Endothelial cell of hepatic sinusoid (primary cell): ENCODE results near the gene NHEJ1.

ENCODE experiments used
- in situ Hi-C: cut with HindIII; loops from 2 replicates; pipeline ENCODE4 v1.10.0; 2017; ENCODE audit warnings: low sequenced_read_pairs

Gene NHEJ1

DNA sequence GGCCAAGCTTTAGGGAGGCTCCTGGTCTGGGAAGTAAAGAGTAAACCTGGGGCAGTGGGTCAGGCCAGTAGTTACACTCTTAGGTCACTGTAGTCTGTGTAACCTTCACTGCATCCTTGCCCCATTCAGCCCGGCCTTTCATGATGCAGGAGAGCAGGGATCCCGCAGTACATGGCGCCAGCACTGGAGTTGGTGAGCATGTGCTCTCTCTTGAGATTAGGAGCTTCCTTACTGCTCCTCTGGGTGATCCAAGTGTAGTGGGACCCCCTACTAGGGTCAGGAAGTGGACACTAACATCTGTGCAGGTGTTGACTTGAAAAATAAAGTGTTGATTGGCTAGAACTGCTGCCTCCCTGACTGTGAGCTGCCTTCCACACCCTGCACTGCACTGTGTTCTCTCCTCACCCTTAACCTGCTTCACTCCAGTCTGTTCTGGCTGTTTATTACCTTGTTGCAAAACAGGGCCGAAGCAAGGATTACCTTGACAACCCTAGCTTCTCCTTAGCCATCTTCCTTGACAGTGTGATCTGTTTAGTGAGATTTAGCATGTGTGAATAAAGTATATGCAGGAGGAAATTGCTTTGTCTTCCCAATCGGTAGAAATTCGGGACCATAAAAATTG, 22.6 kb upstream of the NHEJ1 start:
- in situ Hi-C loops = loop anchor here (5.0 kb wide), 2 partner anchors 46 to 59 kb away; no protein-coding TSS in a partner anchor

DNA sequence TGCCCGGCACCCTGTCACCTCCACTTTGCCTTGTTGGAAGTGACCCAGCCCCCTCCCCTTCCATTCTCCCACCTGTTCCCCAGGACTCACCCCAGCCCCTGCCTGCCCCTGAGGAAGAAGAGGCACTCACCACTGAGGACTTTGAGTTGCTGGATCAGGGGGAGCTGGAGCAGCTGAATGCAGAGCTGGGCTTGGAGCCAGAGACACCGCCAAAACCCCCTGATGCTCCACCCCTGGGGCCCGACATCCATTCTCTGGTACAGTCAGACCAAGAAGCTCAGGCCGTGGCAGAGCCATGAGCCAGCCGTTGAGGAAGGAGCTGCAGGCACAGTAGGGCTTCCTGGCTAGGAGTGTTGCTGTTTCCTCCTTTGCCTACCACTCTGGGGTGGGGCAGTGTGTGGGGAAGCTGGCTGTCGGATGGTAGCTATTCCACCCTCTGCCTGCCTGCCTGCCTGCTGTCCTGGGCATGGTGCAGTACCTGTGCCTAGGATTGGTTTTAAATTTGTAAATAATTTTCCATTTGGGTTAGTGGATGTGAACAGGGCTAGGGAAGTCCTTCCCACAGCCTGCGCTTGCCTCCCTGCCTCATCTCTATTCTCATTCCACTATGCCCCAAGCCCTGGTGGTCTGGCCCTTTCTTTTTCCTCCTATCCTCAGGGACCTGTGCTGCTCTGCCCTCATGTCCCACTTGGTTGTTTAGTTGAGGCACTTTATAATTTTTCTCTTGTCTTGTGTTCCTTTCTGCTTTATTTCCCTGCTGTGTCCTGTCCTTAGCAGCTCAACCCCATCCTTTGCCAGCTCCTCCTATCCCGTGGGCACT, 21.9 kb upstream of the NHEJ1 start:
- in situ Hi-C loops = loop anchor here (5.0 kb wide), 2 partner anchors 45 to 60 kb away; no protein-coding TSS in a partner anchor

DNA sequence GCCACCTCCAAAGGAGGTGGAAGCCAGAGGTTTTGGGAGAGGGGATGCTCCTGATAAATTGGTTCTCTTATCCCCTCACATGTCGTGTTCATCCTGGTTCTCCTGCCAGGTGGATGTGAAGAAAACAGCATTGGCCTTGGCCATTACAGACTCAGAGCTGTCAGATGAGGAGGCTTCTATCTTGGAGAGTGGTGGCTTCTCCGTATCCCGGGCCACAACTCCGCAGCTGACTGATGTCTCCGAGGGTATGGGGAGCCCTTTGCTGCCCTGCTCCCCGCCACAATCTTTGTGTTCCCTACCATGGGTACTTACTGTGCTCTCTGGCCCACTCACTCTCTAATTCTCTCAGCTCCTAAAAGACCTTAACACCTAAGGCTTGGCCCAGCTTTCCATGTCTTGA, 20.9 kb upstream of the NHEJ1 start:
- in situ Hi-C loops = loop anchor here (5.0 kb wide), 2 partner anchors 44 to 61 kb away; no protein-coding TSS in a partner anchor

- in situ Hi-C loops = loop anchor here (5.0 kb wide), 2 partner anchors 44 to 61 kb away; no protein-coding TSS in a partner anchor
These were observed 20.3 kb upstream of the NHEJ1 start for GRCh38 chr2:219180961-219181360.

- in situ Hi-C loops = loop anchor here (5.0 kb wide), 2 partner anchors 43 to 62 kb away; no protein-coding TSS in a partner anchor
These were observed 19.2 kb upstream of the NHEJ1 start for GRCh38 chr2:219179601-219180465.

DNA sequence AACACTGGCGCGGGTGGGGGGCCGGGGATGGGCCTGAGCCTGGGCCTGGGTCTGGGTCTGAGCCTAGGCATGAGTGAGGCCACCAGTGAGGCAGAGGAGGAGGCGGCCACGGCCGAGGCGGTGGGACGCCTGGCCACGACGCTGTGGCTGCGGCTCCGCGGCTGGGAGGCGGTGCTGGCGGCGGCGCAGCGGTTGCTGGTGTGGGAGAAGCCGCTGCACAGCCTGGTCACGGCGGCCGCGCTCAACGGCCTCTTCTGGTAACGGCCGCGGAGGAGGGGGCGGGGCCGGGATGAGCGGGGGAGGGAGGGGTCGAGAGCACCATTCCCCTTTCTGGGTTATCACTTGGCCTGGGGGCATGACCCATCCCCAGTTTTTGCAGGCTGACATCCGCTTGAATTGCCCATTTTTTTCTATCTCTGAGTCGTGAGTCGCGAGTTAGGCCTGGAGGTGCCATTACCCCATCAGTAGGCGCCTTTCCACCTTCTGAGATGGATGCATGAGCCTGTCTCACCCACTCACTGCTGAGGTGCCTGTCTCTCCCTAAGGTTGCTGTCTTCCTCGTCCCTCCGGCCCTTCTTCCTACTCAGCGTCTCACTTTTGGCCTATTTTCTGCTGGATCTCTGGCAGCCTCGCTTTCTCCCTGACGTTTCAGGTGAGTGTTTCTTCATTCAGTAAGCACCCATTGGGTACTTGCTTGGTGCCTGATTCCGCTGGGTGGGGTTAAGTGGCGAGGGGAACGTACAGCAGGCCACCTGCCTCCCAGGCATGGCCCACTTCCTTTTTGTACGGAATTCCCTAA, 18.0 kb upstream of the NHEJ1 start:
- in situ Hi-C loops = no loop called here

- in situ Hi-C loops = no loop called here
These were observed 17.1 kb upstream of the NHEJ1 start, which contains the start of gene RETREG2 for GRCh38 chr2:219177552-219178376. TSS of gene RETREG2 (plus strand) at chr2:219178275. CDS start at chr2:219178353, 78 bp downstream.

- in situ Hi-C loops = no loop called here
These were observed 16.4 kb upstream of the NHEJ1 start, which contains the start of gene CNPPD1 for GRCh38 chr2:219176818-219177551. TSS of gene CNPPD1 (minus strand) at chr2:219176925. CDS start at chr2:219176828, 97 bp downstream.

- in situ Hi-C loops = no loop called here
These were observed 15.6 kb upstream of the NHEJ1 start for GRCh38 chr2:219175928-219176817.

- in situ Hi-C loops = no loop called here
These were observed 14.9 kb upstream of the NHEJ1 start for GRCh38 chr2:219175486-219175885.

DNA sequence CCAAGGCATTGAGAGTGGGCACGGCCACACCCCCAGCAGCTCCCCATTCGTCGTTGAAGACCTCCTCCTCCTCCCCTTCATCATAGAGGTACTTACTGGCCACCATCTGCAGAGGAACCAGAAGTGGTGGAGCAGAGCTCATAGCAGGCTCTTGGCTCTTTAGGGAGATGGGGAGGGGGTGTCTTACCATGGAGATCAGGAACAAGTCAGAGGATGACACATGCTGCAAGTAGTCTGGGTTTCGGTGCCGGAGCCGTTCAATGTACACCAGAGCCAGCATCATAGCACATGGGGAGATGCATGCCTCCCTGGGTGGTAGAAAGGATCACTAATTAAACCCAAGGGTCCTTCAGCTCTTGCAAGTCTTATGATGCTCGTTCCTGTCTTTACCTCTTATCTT, 14.2 kb upstream of the NHEJ1 start:
- in situ Hi-C loops = no loop called here

GRCh38 chr2:219174146-219174545, 13.5 kb upstream of the NHEJ1 start:
- in situ Hi-C loops = no loop called here

DNA sequence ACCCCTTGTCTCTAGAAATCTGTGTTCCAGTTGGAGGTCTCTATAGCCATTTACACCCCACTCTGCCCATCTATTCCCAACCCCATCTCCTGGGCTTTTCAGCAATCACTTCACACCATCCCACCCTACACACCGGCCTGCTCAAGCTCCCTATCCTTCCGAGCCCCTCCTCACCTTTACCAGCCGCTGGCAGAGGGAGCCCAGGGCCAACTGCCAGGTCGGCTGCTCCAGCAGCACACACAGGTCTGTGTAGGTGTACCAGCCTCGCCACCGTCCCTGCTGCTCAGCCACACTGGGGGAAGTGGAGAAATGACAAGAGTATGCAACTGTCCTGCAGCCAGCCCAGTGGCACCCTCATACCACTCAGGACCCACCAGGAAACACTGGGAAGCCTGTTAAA, 12.6 kb upstream of the NHEJ1 start:
- in situ Hi-C loops = no loop called here

- in situ Hi-C loops = no loop called here
These were observed 11.9 kb upstream of the NHEJ1 start for GRCh38 chr2:219172231-219173154.

DNA sequence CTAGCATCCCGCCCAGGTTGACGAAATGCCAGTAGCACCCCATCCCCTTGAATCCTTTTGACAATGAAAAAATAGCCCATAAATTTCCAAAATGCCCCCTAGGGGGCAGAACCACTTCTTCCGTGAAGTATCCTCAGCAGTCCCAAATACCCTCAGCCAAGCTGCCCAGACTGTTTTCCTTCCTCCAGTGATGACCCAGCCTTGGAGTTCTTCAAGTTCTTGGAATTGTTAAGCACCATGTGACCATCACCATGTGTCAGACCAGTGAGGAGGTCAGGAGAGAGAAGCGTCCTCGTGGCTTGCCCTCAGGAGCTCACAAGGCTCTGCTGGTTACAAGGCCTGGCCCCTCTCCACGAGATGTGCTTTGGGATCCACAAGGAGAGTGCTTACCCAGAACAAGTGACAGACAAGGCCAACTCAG, 10.6 kb upstream of the NHEJ1 start:
- in situ Hi-C loops = no loop called here

DNA sequence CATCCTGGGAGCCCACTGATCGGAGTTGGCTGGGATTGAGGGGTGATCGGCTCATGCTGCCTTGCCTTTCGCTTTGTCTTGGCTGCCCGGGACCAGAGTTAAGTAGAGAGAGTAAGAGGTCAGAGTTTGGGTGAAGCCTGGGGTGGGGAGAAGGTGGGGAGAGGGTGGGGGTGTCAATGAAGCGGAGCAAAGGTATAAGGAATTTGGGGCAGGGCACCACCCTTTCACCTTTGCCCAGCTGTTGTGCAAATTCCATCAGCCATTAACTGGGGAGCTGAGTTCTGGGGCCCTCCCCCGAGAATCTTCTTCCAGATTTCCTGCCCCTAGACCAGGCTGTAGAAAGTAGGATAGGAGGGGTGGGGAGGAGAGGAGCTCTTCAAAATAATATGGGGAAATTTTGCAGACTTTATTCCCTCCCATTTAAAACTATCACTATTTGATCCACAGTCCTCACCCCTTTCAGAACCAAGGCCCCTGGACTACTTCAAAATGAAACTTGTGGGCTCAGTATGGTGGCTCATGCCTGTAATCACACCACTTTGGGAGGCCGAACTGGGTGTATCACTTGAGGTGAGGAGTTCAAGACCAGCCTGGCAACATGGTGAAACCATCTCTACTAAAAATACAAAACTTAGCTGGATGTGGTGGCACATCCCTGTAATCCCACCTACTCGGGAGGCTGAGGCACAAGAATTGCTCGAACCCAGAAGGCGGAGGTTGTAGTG, 9.5 kb upstream of the NHEJ1 start, which contains the start of gene SLC23A3:
Gene SLC23A3 (minus strand): TSS at position 100 of the 725 bp plus-strand sequence. CDS start 45 bp downstream, at position 55.
- in situ Hi-C loops = no loop called here
